ENCODE data around the gene C12orf42.

The C12orf42 gene

GRCh38 chr12:103368167-103368566 lies 127.6 kb downstream of the C12orf42 start:
- Histone ChIP-seq H3K4me3 (ENCODE audit: insufficient read depth, low read depth, low read length, poor library complexity, severe bottlenecking) (no peak overlapping the region), H3K4me1 (ENCODE audit: control insufficient read depth, insufficient read depth, low read length, poor library complexity, severe bottlenecking) (no peaks in the 10 kb centered on the region), H3K27ac (ENCODE audit: insufficient read depth, low read length, poor library complexity, severe bottlenecking) (no peak overlapping the region), H3K36me3 (ENCODE audit: control insufficient read depth, insufficient read depth, low read length) (no peaks in the 10 kb centered on the region), H3K9me3 (ENCODE audit: control insufficient read depth, low read length) (no peaks in the 10 kb centered on the region), H3K27me3 (replicated peaks; ENCODE audit: control insufficient read depth, insufficient read depth, low read length, poor library complexity, severe bottlenecking) (no peaks in the 10 kb centered on the region)
- no peak for DNase-seq

GRCh38 chr12:103354403-103354802 lies 141.4 kb downstream of the C12orf42 start:
- Histone ChIP-seq H3K27ac (ENCODE audit: insufficient read depth, low read length, poor library complexity, severe bottlenecking) (no peak overlapping the region), H3K4me3 (ENCODE audit: insufficient read depth, low read depth, low read length, poor library complexity, severe bottlenecking) (no peak overlapping the region), H3K4me1 (ENCODE audit: control insufficient read depth, insufficient read depth, low read length, poor library complexity, severe bottlenecking) (no peaks in the 10 kb centered on the region), H3K36me3 (ENCODE audit: control insufficient read depth, insufficient read depth, low read length) (no peaks in the 10 kb centered on the region), H3K27me3 (replicated peaks; ENCODE audit: control insufficient read depth, insufficient read depth, low read length, poor library complexity, severe bottlenecking) (no peaks in the 10 kb centered on the region), H3K9me3 (ENCODE audit: control insufficient read depth, low read length) (no peaks in the 10 kb centered on the region)
- no peak for DNase-seq

GRCh38 chr12:103353913-103354312 lies 141.9 kb downstream of the C12orf42 start:
- H3K36me3 ChIP-seq (ENCODE audit: control insufficient read depth, insufficient read depth, low read length), result no peaks in the 10 kb centered on the region
- no peaks in the 10 kb centered on the region for H3K9me3 ChIP-seq (ENCODE audit: control insufficient read depth, low read length)
- H3K4me3 ChIP-seq (ENCODE audit: insufficient read depth, low read depth, low read length, poor library complexity, severe bottlenecking), result no peak overlapping the region
- no peaks in the 10 kb centered on the region for H3K27me3 ChIP-seq (replicated peaks; ENCODE audit: control insufficient read depth, insufficient read depth, low read length, poor library complexity, severe bottlenecking)
- no peak for DNase-seq
- no peak overlapping the region for H3K27ac ChIP-seq (ENCODE audit: insufficient read depth, low read length, poor library complexity, severe bottlenecking)
- H3K4me1 ChIP-seq (ENCODE audit: control insufficient read depth, insufficient read depth, low read length, poor library complexity, severe bottlenecking), result no peaks in the 10 kb centered on the region

- DNase-seq, result no peak
Measured at GRCh38 chr12:103350116-103350515, 145.7 kb downstream of the C12orf42 start.

GRCh38 chr12:103348935-103349334 lies 146.8 kb downstream of the C12orf42 start:
- Histone ChIP-seq H3K36me3 (ENCODE audit: control insufficient read depth, insufficient read depth, low read length) (no peaks in the 10 kb centered on the region), H3K9me3 (ENCODE audit: control insufficient read depth, low read length) (no peaks in the 10 kb centered on the region), H3K27me3 (replicated peaks; ENCODE audit: control insufficient read depth, insufficient read depth, low read length, poor library complexity, severe bottlenecking) (no peaks in the 10 kb centered on the region), H3K27ac (ENCODE audit: insufficient read depth, low read length, poor library complexity, severe bottlenecking) (no peak overlapping the region), H3K4me3 (ENCODE audit: insufficient read depth, low read depth, low read length, poor library complexity, severe bottlenecking) (no peak overlapping the region), H3K4me1 (ENCODE audit: control insufficient read depth, insufficient read depth, low read length, poor library complexity, severe bottlenecking) (no peaks in the 10 kb centered on the region)
- DNase-seq, result no peak

More at GRCh38 chr12:103350116-103350515, 145.7 kb downstream of the C12orf42 start:
- Histone ChIP-seq H3K27me3 (replicated peaks; ENCODE audit: control insufficient read depth, insufficient read depth, low read length, poor library complexity, severe bottlenecking) (no peaks in the 10 kb centered on the region), H3K9me3 (ENCODE audit: control insufficient read depth, low read length) (no peaks in the 10 kb centered on the region), H3K4me1 (ENCODE audit: control insufficient read depth, insufficient read depth, low read length, poor library complexity, severe bottlenecking) (no peaks in the 10 kb centered on the region), H3K27ac (ENCODE audit: insufficient read depth, low read length, poor library complexity, severe bottlenecking) (no peak overlapping the region), H3K36me3 (ENCODE audit: control insufficient read depth, insufficient read depth, low read length) (no peaks in the 10 kb centered on the region), H3K4me3 (ENCODE audit: insufficient read depth, low read depth, low read length, poor library complexity, severe bottlenecking) (no peak overlapping the region)

GRCh38 chr12:103336940-103337339 lies 158.8 kb downstream of the C12orf42 start:
- Histone ChIP-seq H3K9me3 (ENCODE audit: control insufficient read depth, low read length) (no peaks in the 10 kb centered on the region), H3K36me3 (ENCODE audit: control insufficient read depth, insufficient read depth, low read length) (no peaks in the 10 kb centered on the region), H3K4me1 (ENCODE audit: control insufficient read depth, insufficient read depth, low read length, poor library complexity, severe bottlenecking) (no peaks in the 10 kb centered on the region), H3K27ac (ENCODE audit: insufficient read depth, low read length, poor library complexity, severe bottlenecking) (no peak overlapping the region), H3K27me3 (replicated peaks; ENCODE audit: control insufficient read depth, insufficient read depth, low read length, poor library complexity, severe bottlenecking) (no peaks in the 10 kb centered on the region), H3K4me3 (ENCODE audit: insufficient read depth, low read depth, low read length, poor library complexity, severe bottlenecking) (no peak overlapping the region)
- DNase-seq, result no peak

- no peak overlapping the region for H3K4me3 ChIP-seq (ENCODE audit: insufficient read depth, low read depth, low read length, poor library complexity, severe bottlenecking)
- DNase-seq, result no peak
- H3K36me3 ChIP-seq (ENCODE audit: control insufficient read depth, insufficient read depth, low read length), result no peaks in the 10 kb centered on the region
- no peaks in the 10 kb centered on the region for H3K27me3 ChIP-seq (replicated peaks; ENCODE audit: control insufficient read depth, insufficient read depth, low read length, poor library complexity, severe bottlenecking)
- H3K27ac ChIP-seq (ENCODE audit: insufficient read depth, low read length, poor library complexity, severe bottlenecking), result no peak overlapping the region
- no peaks in the 10 kb centered on the region for H3K4me1 ChIP-seq (ENCODE audit: control insufficient read depth, insufficient read depth, low read length, poor library complexity, severe bottlenecking)
- H3K9me3 ChIP-seq (ENCODE audit: control insufficient read depth, low read length), result no peaks in the 10 kb centered on the region
Measured at GRCh38 chr12:103334466-103334865, 161.3 kb downstream of the C12orf42 start.

- H3K27ac ChIP-seq (ENCODE audit: insufficient read depth, low read length, poor library complexity, severe bottlenecking), result no peak overlapping the region
- H3K9me3 ChIP-seq (ENCODE audit: control insufficient read depth, low read length), result no peaks in the 10 kb centered on the region
- H3K27me3 ChIP-seq (replicated peaks; ENCODE audit: control insufficient read depth, insufficient read depth, low read length, poor library complexity, severe bottlenecking), result no peaks in the 10 kb centered on the region
- no peak overlapping the region for H3K4me3 ChIP-seq (ENCODE audit: insufficient read depth, low read depth, low read length, poor library complexity, severe bottlenecking)
- no peaks in the 10 kb centered on the region for H3K36me3 ChIP-seq (ENCODE audit: control insufficient read depth, insufficient read depth, low read length)
- no peak for DNase-seq
- H3K4me1 ChIP-seq (ENCODE audit: control insufficient read depth, insufficient read depth, low read length, poor library complexity, severe bottlenecking), result no peaks in the 10 kb centered on the region
Measured at GRCh38 chr12:103333676-103334075, 162.1 kb downstream of the C12orf42 start.

GRCh38 chr12:103331643-103332042 lies 164.1 kb downstream of the C12orf42 start:
- no peaks in the 10 kb centered on the region for H3K4me1 ChIP-seq (ENCODE audit: control insufficient read depth, insufficient read depth, low read length, poor library complexity, severe bottlenecking)
- no peak for DNase-seq
- no peaks in the 10 kb centered on the region for H3K36me3 ChIP-seq (ENCODE audit: control insufficient read depth, insufficient read depth, low read length)
- H3K4me3 ChIP-seq (ENCODE audit: insufficient read depth, low read depth, low read length, poor library complexity, severe bottlenecking), result no peak overlapping the region
- no peaks in the 10 kb centered on the region for H3K9me3 ChIP-seq (ENCODE audit: control insufficient read depth, low read length)
- H3K27me3 ChIP-seq (replicated peaks; ENCODE audit: control insufficient read depth, insufficient read depth, low read length, poor library complexity, severe bottlenecking), result no peaks in the 10 kb centered on the region
- H3K27ac ChIP-seq (ENCODE audit: insufficient read depth, low read length, poor library complexity, severe bottlenecking), result no peak overlapping the region

GRCh38 chr12:103330672-103331071 lies 165.1 kb downstream of the C12orf42 start:
- DNase-seq, result no peak
- Histone ChIP-seq H3K27me3 (replicated peaks; ENCODE audit: control insufficient read depth, insufficient read depth, low read length, poor library complexity, severe bottlenecking) (no peaks in the 10 kb centered on the region), H3K4me1 (ENCODE audit: control insufficient read depth, insufficient read depth, low read length, poor library complexity, severe bottlenecking) (no peaks in the 10 kb centered on the region), H3K9me3 (ENCODE audit: control insufficient read depth, low read length) (no peaks in the 10 kb centered on the region), H3K4me3 (ENCODE audit: insufficient read depth, low read depth, low read length, poor library complexity, severe bottlenecking) (no peak overlapping the region), H3K36me3 (ENCODE audit: control insufficient read depth, insufficient read depth, low read length) (no peaks in the 10 kb centered on the region), H3K27ac (ENCODE audit: insufficient read depth, low read length, poor library complexity, severe bottlenecking) (no peak overlapping the region)

GRCh38 chr12:103327676-103328075 lies 168.1 kb downstream of the C12orf42 start:
- no peaks in the 10 kb centered on the region for H3K36me3 ChIP-seq (ENCODE audit: control insufficient read depth, insufficient read depth, low read length)
- H3K9me3 ChIP-seq (ENCODE audit: control insufficient read depth, low read length), result no peaks in the 10 kb centered on the region
- H3K27ac ChIP-seq (ENCODE audit: insufficient read depth, low read length, poor library complexity, severe bottlenecking), result no peak overlapping the region
- H3K4me3 ChIP-seq (ENCODE audit: insufficient read depth, low read depth, low read length, poor library complexity, severe bottlenecking), result no peak overlapping the region
- H3K4me1 ChIP-seq (ENCODE audit: control insufficient read depth, insufficient read depth, low read length, poor library complexity, severe bottlenecking), result no peaks in the 10 kb centered on the region
- no peaks in the 10 kb centered on the region for H3K27me3 ChIP-seq (replicated peaks; ENCODE audit: control insufficient read depth, insufficient read depth, low read length, poor library complexity, severe bottlenecking)
- no peak for DNase-seq

All from effector memory CD4-positive, alpha-beta T cell (primary cell).